SK-N-SH treated with all-trans-retinoic acid at 6 μM for 48 hours (cell line): ENCODE data around the gene STN1.

ENCODE experiments used
- ARNTL ChIP-seq: fragments of 450-650 bp; formaldehyde crosslinking; IDR thresholded peaks from 2 replicates; pipeline ENCODE4 v1.5.0; 2020; ENCODE audit warnings: low read depth, mild to moderate bottlenecking, moderate library complexity, borderline replicate concordance
- CSDC2 ChIP-seq: fragments of 250-450 bp; sonication (Bioruptor Pico); IDR thresholded peaks from 2 replicates; pipeline ENCODE4 v1.5.0; 2020; ENCODE audit warnings: mild to moderate bottlenecking, moderate library complexity
- PATZ1 ChIP-seq: fragments of 250-450 bp; sonication (Bioruptor Pico); IDR thresholded peaks from 2 replicates; pipeline ENCODE4 v1.8.0; 2020; ENCODE audit warnings: mild to moderate bottlenecking, moderate library complexity, borderline replicate concordance
- POU6F1 ChIP-seq: fragments of 250-450 bp; sonication (Bioruptor Pico); IDR thresholded peaks from 2 replicates; pipeline ENCODE4 v1.8.0; 2021; ENCODE audit warnings: low read depth, mild to moderate bottlenecking, moderate library complexity, borderline replicate concordance
- PPARA ChIP-seq: fragments of 250-450 bp; sonication (Bioruptor Pico); IDR thresholded peaks from 2 replicates; pipeline ENCODE4 v1.5.0; 2020; ENCODE audit warnings: mild to moderate bottlenecking, borderline replicate concordance
- TSHZ2 ChIP-seq: fragments of 250-450 bp; sonication (Bioruptor Pico); IDR thresholded peaks from 2 replicates; pipeline ENCODE4 v1.5.0; 2020; ENCODE audit warnings: mild to moderate bottlenecking, moderate library complexity
- ZC3H10 ChIP-seq: fragments of 250-450 bp; sonication (Bioruptor Pico); IDR thresholded peaks from 2 replicates; pipeline ENCODE4 v1.5.1; 2021; ENCODE audit warnings: mild to moderate bottlenecking, moderate library complexity
- ZFP3 ChIP-seq: fragments of 250-450 bp; sonication (Bioruptor Pico); IDR thresholded peaks from 2 replicates; pipeline ENCODE4 v1.5.0; 2020; ENCODE audit warnings: mild to moderate bottlenecking, moderate library complexity
- ZFP30 ChIP-seq: fragments of 450-650 bp; formaldehyde crosslinking; IDR thresholded peaks from 2 replicates; pipeline ENCODE4 v1.5.0; 2022; ENCODE audit warnings: mild to moderate bottlenecking, moderate library complexity
- ZNF565 ChIP-seq: fragments of 450-650 bp; formaldehyde crosslinking; conservative IDR thresholded peaks from 2 replicates; pipeline ENCODE4 v1.5.0; 2020; ENCODE audit warnings: low read depth, mild to moderate bottlenecking, moderate library complexity
- TF ChIP-seq, protein P1 (sequence below): fragments of 250-450 bp; sonication (Bioruptor Pico); IDR thresholded peaks from 2 replicates; pipeline ENCODE4 v1.5.1; 2021; ENCODE audit warnings: mild to moderate bottlenecking, moderate library complexity
- TF ChIP-seq, protein P2 (sequence below): fragments of 250-450 bp; sonication (Bioruptor Pico); IDR thresholded peaks from 2 replicates; pipeline ENCODE4 v1.5.1; 2020; ENCODE audit warnings: low read depth, mild to moderate bottlenecking, moderate library complexity

DNA sequence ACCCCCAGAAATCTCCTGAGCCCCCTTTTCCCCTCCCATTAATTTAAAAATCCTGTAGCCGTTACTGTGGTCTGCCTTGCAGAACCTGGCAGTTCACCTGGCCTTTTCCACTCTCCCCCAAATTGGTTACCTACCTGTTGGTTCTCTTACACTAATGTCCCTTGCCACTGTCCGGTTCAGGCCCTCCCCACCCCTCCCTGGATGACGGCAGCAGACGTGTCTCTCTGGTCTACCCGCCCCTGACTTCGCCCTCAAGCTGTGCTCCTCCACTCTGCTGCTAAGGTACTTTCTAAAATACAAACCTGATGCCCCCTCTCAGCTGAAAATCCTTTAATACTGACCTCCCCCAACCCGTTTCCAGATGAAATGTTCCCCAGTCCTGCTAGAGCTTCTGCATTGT lies 47.0 kb downstream of the STN1 start:
- TF ChIP-seq PATZ1 (no peak), ZFP3 (no peak), ZC3H10 (CRISPR knock-in tag) (no peak), ZFP30 (CRISPR knock-in tag) (no peak), ARNTL (CRISPR knock-in tag) (no peak), ZNF565 (CRISPR knock-in tag) (no peak), POU6F1 (CRISPR knock-in tag) (no peak), PPARA (CRISPR knock-in tag) (no peak), TSHZ2 (CRISPR knock-in tag) (no peak), CSDC2 (CRISPR knock-in tag) (no peak)
- TF ChIP-seq, protein P1, sequence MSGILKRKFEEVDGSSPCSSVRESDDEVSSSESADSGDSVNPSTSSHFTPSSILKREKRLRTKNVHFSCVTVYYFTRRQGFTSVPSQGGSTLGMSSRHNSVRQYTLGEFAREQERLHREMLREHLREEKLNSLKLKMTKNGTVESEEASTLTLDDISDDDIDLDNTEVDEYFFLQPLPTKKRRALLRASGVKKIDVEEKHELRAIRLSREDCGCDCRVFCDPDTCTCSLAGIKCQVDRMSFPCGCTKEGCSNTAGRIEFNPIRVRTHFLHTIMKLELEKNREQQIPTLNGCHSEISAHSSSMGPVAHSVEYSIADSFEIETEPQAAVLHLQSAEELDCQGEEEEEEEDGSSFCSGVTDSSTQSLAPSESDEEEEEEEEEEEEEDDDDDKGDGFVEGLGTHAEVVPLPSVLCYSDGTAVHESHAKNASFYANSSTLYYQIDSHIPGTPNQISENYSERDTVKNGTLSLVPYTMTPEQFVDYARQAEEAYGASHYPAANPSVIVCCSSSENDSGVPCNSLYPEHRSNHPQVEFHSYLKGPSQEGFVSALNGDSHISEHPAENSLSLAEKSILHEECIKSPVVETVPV (CRISPR knock-in tag): no peak
- TF ChIP-seq, protein P2, sequence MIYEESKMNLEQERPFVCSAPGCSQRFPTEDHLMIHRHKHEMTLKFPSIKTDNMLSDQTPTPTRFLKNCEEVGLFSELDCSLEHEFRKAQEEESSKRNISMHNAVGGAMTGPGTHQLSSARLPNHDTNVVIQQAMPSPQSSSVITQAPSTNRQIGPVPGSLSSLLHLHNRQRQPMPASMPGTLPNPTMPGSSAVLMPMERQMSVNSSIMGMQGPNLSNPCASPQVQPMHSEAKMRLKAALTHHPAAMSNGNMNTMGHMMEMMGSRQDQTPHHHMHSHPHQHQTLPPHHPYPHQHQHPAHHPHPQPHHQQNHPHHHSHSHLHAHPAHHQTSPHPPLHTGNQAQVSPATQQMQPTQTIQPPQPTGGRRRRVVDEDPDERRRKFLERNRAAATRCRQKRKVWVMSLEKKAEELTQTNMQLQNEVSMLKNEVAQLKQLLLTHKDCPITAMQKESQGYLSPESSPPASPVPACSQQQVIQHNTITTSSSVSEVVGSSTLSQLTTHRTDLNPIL: no peak
